Gastrocnemius medialis (tissue), 4 donors: ENCODE results near the gene GALNT13.

ENCODE experiments used
- CTCF ChIP-seq, 5 experiments: fragments of 450-650 bp in 3 of 5; fragments of 200-600 bp in 2 of 5; sonication (generic) in 2 of 5; IDR thresholded peaks in 4 of 5; conservative IDR thresholded peaks in 1 of 5; 1 replicate in 4 of 5; 2 replicates in 1 of 5; pipeline ENCODE4 v1.5.1; 2016 to 2019; ENCODE audit warnings: antibody characterized with exemption in 5 of 5, mild to moderate bottlenecking in 3 of 5, moderate library complexity in 3 of 5
- POLR2A ChIP-seq, 2 donors: fragments of 450-650 bp; IDR thresholded peaks; one replicate each; pipeline ENCODE4 v1.6.1; 2017; ENCODE audit warnings: antibody characterized with exemption in 2 of 2, mild to moderate bottlenecking in 2 of 2, moderate library complexity in 2 of 2

- TF ChIP-seq CTCF (IDR thresholded peaks at IDR 0.05 in 4 of 5, conservative IDR thresholded peaks at IDR 0.05 in 1 of 5) (no peak), POLR2A (IDR thresholded peaks at IDR 0.05) (no peak)
Observed at GRCh38 chr2:154428022-154428421, 556.3 kb downstream of the GALNT13 start.
